GM06990 (cell line): ENCODE results near the gene ERN1.
A peak's percentile ranks its signal among the peaks of the same experiment; 100 is the strongest.

Experiments
- DNase-seq: peaks from one replicate; pipeline ENCODE4 v3.0.0-alpha.2; 2011; ENCODE audit not compliant: insufficient read length; ENCODE audit errors: extremely low read depth
- H3K27me3 ChIP-seq: replicated peaks from 2 replicates; pipeline ENCODE4 v1.6.0; 2011; ENCODE audit warnings: low read length; ENCODE audit not compliant: control insufficient read depth, insufficient read depth
- H3K36me3 ChIP-seq: 2 replicates; pipeline ENCODE4 v1.5.1; 2011; ENCODE audit warnings: low read length; ENCODE audit not compliant: control insufficient read depth, insufficient read depth
- H3K4me3 ChIP-seq: replicated peaks from 2 replicates; pipeline ENCODE4 v1.5.1; 2011; ENCODE audit warnings: low read depth, mild to moderate bottlenecking, control low read depth, low read length
- TF ChIP-seq, protein P1 (sequence below): IDR thresholded peaks from 2 replicates; pipeline ENCODE4 v1.5.1; 2011; ENCODE audit warnings: low read length, control low read depth, mild to moderate bottlenecking, inconsistent platforms; ENCODE audit not compliant: insufficient read depth, poor library complexity, severe bottlenecking

ERN1 gene

DNA sequence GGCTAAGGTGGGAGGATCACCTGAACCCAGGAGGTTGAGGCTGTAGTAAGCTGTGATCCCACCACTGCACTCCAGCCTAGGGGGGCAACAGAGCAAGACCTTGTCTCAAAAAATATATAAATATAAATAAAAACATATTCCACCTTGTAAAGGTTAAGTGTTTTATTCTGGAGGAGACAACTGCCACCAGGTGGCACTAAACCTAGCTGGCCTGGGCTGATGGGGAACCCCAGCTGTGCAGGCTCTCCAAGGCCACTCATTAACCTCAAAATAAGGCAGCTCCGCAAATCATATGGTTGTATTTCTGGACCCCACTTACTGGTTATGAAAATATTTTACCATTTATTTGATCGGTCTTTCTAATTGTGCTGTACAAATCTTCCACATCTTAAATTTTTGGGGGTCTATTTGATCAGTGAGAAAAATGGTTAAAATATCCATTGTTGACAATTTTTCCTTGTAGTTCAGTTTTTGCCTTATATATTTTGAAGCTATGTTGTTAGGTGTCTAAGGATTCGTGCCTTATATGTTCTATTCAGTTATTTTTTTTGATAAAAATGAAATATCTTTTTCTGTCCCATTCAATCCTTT, 101.0 kb downstream of the ERN1 start:
- TF ChIP-seq, protein P1, sequence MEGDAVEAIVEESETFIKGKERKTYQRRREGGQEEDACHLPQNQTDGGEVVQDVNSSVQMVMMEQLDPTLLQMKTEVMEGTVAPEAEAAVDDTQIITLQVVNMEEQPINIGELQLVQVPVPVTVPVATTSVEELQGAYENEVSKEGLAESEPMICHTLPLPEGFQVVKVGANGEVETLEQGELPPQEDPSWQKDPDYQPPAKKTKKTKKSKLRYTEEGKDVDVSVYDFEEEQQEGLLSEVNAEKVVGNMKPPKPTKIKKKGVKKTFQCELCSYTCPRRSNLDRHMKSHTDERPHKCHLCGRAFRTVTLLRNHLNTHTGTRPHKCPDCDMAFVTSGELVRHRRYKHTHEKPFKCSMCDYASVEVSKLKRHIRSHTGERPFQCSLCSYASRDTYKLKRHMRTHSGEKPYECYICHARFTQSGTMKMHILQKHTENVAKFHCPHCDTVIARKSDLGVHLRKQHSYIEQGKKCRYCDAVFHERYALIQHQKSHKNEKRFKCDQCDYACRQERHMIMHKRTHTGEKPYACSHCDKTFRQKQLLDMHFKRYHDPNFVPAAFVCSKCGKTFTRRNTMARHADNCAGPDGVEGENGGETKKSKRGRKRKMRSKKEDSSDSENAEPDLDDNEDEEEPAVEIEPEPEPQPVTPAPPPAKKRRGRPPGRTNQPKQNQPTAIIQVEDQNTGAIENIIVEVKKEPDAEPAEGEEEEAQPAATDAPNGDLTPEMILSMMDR, result peak; percentile 79
- Histone ChIP-seq H3K36me3 (no peaks in the 10 kb centered on the region), H3K27me3 (no peaks in the 10 kb centered on the region), H3K4me3 (no peak overlapping the region)
- DNase-seq, result peak; percentile 49

DNA sequence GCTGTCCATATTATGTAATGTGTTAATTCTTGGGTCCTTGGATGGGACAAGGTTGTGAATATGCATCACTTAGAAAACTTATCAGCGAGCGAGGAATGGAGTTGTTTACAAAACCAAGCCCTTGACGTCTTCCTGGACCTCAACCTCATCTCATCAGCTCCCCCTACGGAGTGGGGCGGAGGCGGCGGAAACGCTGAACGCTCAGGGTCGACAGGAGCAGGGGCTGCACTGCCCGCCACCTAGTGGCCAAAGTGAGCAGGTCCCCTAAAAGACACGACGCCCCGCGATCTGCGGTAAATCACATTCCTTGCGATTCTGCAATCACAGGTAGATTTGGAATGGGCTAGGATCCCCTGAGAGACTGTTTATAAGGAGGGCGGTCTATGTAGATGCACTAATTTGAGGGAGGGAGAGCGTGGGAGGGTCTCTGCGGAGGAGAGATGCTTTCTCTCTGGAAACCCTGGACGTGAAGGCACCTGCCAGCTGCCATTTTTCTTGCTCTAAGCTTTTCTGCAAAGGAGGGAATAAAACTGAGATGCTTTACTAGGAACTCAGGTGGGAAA, 104.1 kb downstream of the ERN1 start:
- Histone ChIP-seq H3K36me3 (no peaks in the 10 kb centered on the region), H3K4me3 (no peak overlapping the region), H3K27me3 (no peaks in the 10 kb centered on the region)
- TF ChIP-seq, protein P1, result peak; percentile 97
- DNase-seq, result peak; percentile 85

DNA sequence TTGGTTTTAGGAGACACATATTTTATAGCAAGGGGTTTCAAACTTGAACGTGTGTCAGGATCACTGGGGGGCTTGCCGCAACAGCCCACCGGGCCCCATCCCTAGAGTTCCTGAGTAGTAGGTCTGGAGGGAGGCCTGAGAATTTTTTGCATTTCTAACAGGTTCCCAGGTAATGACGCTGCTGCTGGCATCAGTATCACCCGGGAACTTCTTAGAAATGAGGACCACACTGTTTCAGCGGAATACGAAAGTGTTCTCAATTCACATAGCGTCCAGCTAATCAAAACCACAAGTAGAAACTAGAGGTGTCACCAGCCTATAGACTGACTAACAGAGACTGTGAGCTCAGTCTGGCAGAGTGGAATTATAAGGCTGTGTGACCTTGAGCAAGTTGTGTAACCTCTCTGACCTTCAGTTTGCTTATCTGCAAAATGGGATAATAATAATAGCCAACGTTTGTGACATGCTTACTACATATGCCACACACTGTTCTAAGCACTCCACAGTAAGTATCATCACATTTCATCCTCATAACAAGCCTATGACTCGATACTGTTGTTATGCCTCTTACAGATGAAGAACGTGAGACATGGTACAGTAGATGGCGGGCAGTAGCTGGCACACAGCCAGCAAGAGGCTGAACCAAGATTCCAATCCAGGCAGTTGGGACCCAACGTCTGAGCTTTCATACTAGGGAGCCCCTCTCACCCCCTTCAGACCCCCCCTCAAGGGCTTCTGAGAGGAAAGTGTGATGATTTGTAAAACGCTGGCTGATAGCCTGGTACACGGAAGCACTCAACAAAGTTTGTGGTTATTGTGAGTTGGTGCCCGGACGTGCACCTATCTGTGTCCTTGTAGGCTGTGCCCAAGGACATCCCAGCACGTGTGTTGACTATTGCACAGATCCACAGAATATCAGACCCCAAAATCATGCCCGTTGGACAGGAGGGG, 104.9 kb downstream of the ERN1 start:
- no peaks in the 10 kb centered on the region for H3K27me3 ChIP-seq
- H3K4me3 ChIP-seq, result no peak overlapping the region
- TF ChIP-seq, protein P1, result no peak
- no peak for DNase-seq
- H3K36me3 ChIP-seq, result no peaks in the 10 kb centered on the region

DNA sequence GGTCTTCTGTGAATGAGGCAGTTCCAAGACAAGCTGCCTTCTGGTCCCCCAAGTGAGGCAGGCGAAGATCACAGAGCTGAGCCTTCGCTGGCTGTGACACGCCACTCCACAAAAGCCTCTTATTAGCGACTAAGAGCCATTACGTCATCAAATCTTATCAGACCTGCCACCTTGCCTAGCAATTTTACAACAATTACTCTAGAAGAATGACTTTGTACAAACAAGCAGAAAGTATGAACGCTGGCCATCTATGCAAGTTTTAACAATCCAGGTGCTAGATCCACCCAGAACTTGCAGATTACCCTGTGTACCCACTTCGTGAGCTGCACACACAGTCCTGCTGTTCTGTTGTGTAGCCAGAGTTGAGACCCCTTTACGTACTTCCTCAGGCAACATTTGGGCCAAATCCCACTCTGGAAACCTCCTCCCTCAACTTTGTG, 105.7 kb downstream of the ERN1 start:
- no peak overlapping the region for H3K4me3 ChIP-seq
- H3K36me3 ChIP-seq, result no peaks in the 10 kb centered on the region
- DNase-seq, result no peak
- no peaks in the 10 kb centered on the region for H3K27me3 ChIP-seq
- TF ChIP-seq, protein P1, result no peak

DNA sequence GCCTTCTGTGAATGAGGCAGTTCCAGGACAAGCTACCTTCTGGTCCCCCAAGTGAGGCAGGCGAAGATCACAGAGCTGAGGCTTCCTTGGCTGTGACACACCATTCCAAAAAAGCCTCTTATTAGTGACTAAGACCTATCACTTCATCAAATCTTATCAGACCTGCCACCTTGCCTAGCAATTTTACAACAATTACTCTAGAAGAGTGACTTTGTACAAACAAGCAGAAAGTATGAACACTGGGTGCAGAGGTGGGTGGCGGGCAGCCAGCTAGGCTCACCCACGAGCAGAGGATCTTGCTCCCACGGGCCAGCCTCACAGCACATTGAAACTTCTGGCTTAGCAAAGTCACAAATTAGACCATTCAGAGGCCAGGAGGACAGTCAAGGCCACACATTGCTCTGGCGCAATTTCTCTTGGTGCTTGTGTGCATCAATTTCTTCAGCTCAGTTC, 107.3 kb downstream of the ERN1 start:
- no peak overlapping the region for H3K4me3 ChIP-seq
- H3K27me3 ChIP-seq, result no peaks in the 10 kb centered on the region
- TF ChIP-seq, protein P1, result no peak
- DNase-seq, result no peak
- H3K36me3 ChIP-seq, result no peaks in the 10 kb centered on the region
